Measurements from ENCODE around the gene SPTBN4. TPM values are rescaled to one million over a fixed set of nuclear protein-coding genes. Genes with fewer than 3 reads are reported as not detected.

Gene SPTBN4
- total RNA-seq, 2 donors from 2014 or later = 0.79 to 2.0 TPM

- H3K27me3 ChIP-seq (ENCODE audit: control insufficient read depth, insufficient read depth, low read length, poor library complexity, severe bottlenecking) = no peaks in the 10 kb centered on the region
- no peak overlapping the region for H3K4me3 ChIP-seq (ENCODE audit: low read length)
- H3K27me3 Mint-ChIP-seq (ENCODE audit: insufficient read depth) = no peaks in the 10 kb centered on the region
- H3K9me3 Mint-ChIP-seq = no peaks in the 10 kb centered on the region
- H3K4me3 Mint-ChIP-seq = no peak overlapping the region
- H3K4me1 Mint-ChIP-seq = peaks cover 4% of the 10 kb centered on the region
- TF ChIP-seq CTCF (conservative IDR thresholded peaks at IDR 0.05) = no peak
- WGBS, 2 experiments (ENCODE audit: insufficient coverage in 1 of 2, insufficient read length in 1 of 2) = 81 to 94% methylated on average over 4 to 5 of the region's 5 CpGs
- H3K27ac ChIP-seq (ENCODE audit: low read depth, low read length) = no peak overlapping the region
- H3K4me1 ChIP-seq (ENCODE audit: control insufficient read depth, insufficient read depth, low read length) = no peaks in the 10 kb centered on the region
- no peak for DNase-seq
- no peak overlapping the region for H3K9ac ChIP-seq (ENCODE audit: extremely low read depth, low read length, poor library complexity, severe bottlenecking)
- no peak overlapping the region for H3K27ac Mint-ChIP-seq
- peaks cover 5% of the 10 kb centered on the region for H3K36me3 Mint-ChIP-seq (ENCODE audit: low read depth)
- peaks cover 10% of the 10 kb centered on the region for H3K36me3 ChIP-seq (ENCODE audit: control insufficient read depth, insufficient read depth, low read length)
- no peaks in the 10 kb centered on the region for H3K9me3 ChIP-seq (ENCODE audit: control insufficient read depth, low read length)
Observed at GRCh38 chr19:40419066-40419612, 47.7 kb upstream of the SPTBN4 start.

- Histone ChIP-seq H3K27me3 (ENCODE audit: control insufficient read depth, insufficient read depth, low read length, poor library complexity, severe bottlenecking) (no peaks in the 10 kb centered on the region), H3K9ac (ENCODE audit: extremely low read depth, low read length, poor library complexity, severe bottlenecking) (no peak overlapping the region), H3K4me1 (ENCODE audit: control insufficient read depth, insufficient read depth, low read length) (no peaks in the 10 kb centered on the region), H3K36me3 (ENCODE audit: control insufficient read depth, insufficient read depth, low read length) (peaks cover 10% of the 10 kb centered on the region), H3K4me3 (ENCODE audit: low read length) (no peak overlapping the region), H3K27ac (ENCODE audit: low read depth, low read length) (no peak overlapping the region), H3K9me3 (ENCODE audit: control insufficient read depth, low read length) (no peaks in the 10 kb centered on the region)
- Mint-ChIP-seq H3K27ac (no peak overlapping the region), H3K36me3 (ENCODE audit: low read depth) (peaks cover 5% of the 10 kb centered on the region), H3K27me3 (ENCODE audit: insufficient read depth) (no peaks in the 10 kb centered on the region), H3K9me3 (no peaks in the 10 kb centered on the region), H3K4me1 (peaks cover 7% of the 10 kb centered on the region), H3K4me3 (no peak overlapping the region)
- DNase-seq = no peak
- no peak for TF ChIP-seq CTCF (conservative IDR thresholded peaks at IDR 0.05)
- 95 to 98% methylated on average over 5 of the region's 5 CpGs for WGBS, 2 experiments (ENCODE audit: insufficient coverage in 1 of 2, insufficient read length in 1 of 2)
Observed at GRCh38 chr19:40419780-40420179, 47.0 kb upstream of the SPTBN4 start.

- no peaks in the 10 kb centered on the region for H3K9me3 Mint-ChIP-seq
- no peak for TF ChIP-seq CTCF (conservative IDR thresholded peaks at IDR 0.05)
- Histone ChIP-seq H3K27me3 (ENCODE audit: control insufficient read depth, insufficient read depth, low read length, poor library complexity, severe bottlenecking) (no peaks in the 10 kb centered on the region), H3K36me3 (ENCODE audit: control insufficient read depth, insufficient read depth, low read length) (peaks cover 10% of the 10 kb centered on the region), H3K27ac (ENCODE audit: low read depth, low read length) (no peak overlapping the region), H3K4me1 (ENCODE audit: control insufficient read depth, insufficient read depth, low read length) (no peaks in the 10 kb centered on the region), H3K9ac (ENCODE audit: extremely low read depth, low read length, poor library complexity, severe bottlenecking) (no peak overlapping the region), H3K4me3 (ENCODE audit: low read length) (peak overlapping the region; percentile 88), H3K9me3 (ENCODE audit: control insufficient read depth, low read length) (no peaks in the 10 kb centered on the region)
- DNase-seq = no peak
- 62 to 64% methylated on average over 9 to 13 of the region's 14 CpGs for WGBS, 2 experiments (ENCODE audit: insufficient coverage in 1 of 2, insufficient read length in 1 of 2)
- H3K27me3 Mint-ChIP-seq (ENCODE audit: insufficient read depth) = no peaks in the 10 kb centered on the region
- H3K4me1 Mint-ChIP-seq = peaks cover 10% of the 10 kb centered on the region
- peaks cover 5% of the 10 kb centered on the region for H3K36me3 Mint-ChIP-seq (ENCODE audit: low read depth)
- H3K27ac Mint-ChIP-seq = peak overlapping the region; percentile 95
- H3K4me3 Mint-ChIP-seq = peak overlapping the region; percentile 68
Observed at GRCh38 chr19:40420451-40420765, 46.4 kb upstream of the SPTBN4 start.

All from endodermal cell (in vitro differentiated cells).